Liver (tissue), 9 donors: ENCODE data around the gene TARBP1. TPM values are rescaled to one million over a fixed set of nuclear protein-coding genes. Genes with fewer than 3 reads are reported as not detected.

Experiments used
- DNase-seq: peaks from one replicate; pipeline ENCODE4 v3.0.0-alpha.2; 2017; ENCODE audit warnings: low spot score
- H3K27ac ChIP-seq, 2 donors: one replicate each; pipeline ENCODE4 v1.7.0; 2013; ENCODE audit warnings: inconsistent platforms in 2 of 2, low read length in 2 of 2, control low read depth in 1 of 2, low read depth in 1 of 2, mild to moderate bottlenecking in 1 of 2
- H3K27me3 ChIP-seq, 4 donors: one replicate each; pipeline versions ENCODE4 v1.6.1 to v1.7.0; 2013; ENCODE audit warnings: low read length in 3 of 4, inconsistent platforms in 1 of 4, mild to moderate bottlenecking in 1 of 4, moderate library complexity in 1 of 4; ENCODE audit not compliant: control insufficient read depth in 4 of 4, insufficient read depth in 4 of 4
- H3K36me3 ChIP-seq, 4 donors: one replicate each; pipeline versions ENCODE4 v1.6.1 to v1.7.0; 2013; ENCODE audit warnings: low read length in 3 of 4, mild to moderate bottlenecking in 3 of 4, low read depth in 1 of 4, moderate library complexity in 1 of 4; ENCODE audit not compliant: control insufficient read depth in 4 of 4, insufficient read depth in 3 of 4
- H3K4me1 ChIP-seq, 4 donors: one replicate each; pipeline versions ENCODE4 v1.6.1 to v1.7.0; 2013; ENCODE audit warnings: low read length in 3 of 4, mild to moderate bottlenecking in 3 of 4, moderate library complexity in 1 of 4; ENCODE audit not compliant: control insufficient read depth in 4 of 4, insufficient read depth in 4 of 4
- H3K4me3 ChIP-seq, 3 donors: one replicate each; pipeline versions ENCODE4 v1.6.1 to v1.7.0; 2013; ENCODE audit warnings: low read length in 3 of 3, control low read depth in 1 of 3, low read depth in 1 of 3, mild to moderate bottlenecking in 1 of 3
- H3K9ac ChIP-seq, 2 donors: one replicate each; pipeline ENCODE4 v1.7.0; 2013; ENCODE audit warnings: low read length in 2 of 2, mild to moderate bottlenecking in 2 of 2, moderate library complexity in 2 of 2, control low read depth in 1 of 2, low read depth in 1 of 2
- H3K9me3 ChIP-seq, 4 donors: one replicate each; pipeline versions ENCODE4 v1.6.1 to v1.7.0; 2013; ENCODE audit warnings: low read length in 3 of 4; ENCODE audit not compliant: control insufficient read depth in 4 of 4
- ATF3 ChIP-seq: IDR thresholded peaks from 2 replicates; pipeline ENCODE4 v1.6.1; 2016; ENCODE audit warnings: antibody characterized with exemption
- FOXA1 ChIP-seq: IDR thresholded peaks from 2 replicates; pipeline ENCODE4 v1.6.1; 2016; ENCODE audit warnings: antibody characterized with exemption
- FOXA2 ChIP-seq: IDR thresholded peaks from 2 replicates; pipeline ENCODE4 v1.6.1; 2016; ENCODE audit warnings: antibody characterized with exemption
- MAX ChIP-seq: IDR thresholded peaks from 2 replicates; pipeline ENCODE4 v1.6.1; 2016; ENCODE audit warnings: antibody characterized with exemption
- REST ChIP-seq: IDR thresholded peaks from 2 replicates; pipeline ENCODE4 v1.6.1; 2016; ENCODE audit warnings: antibody characterized with exemption, mild to moderate bottlenecking
- TAF1 ChIP-seq: conservative IDR thresholded peaks from 2 replicates; pipeline ENCODE4 v1.6.1; 2016; ENCODE audit warnings: antibody characterized with exemption, mild to moderate bottlenecking
- YY1 ChIP-seq: IDR thresholded peaks from 2 replicates; pipeline ENCODE4 v1.6.1; 2016; ENCODE audit warnings: antibody characterized with exemption, mild to moderate bottlenecking
- ZBTB33 ChIP-seq: IDR thresholded peaks from 2 replicates; pipeline ENCODE4 v1.6.1; 2016; ENCODE audit warnings: antibody characterized with exemption
- WGBS: extraction: QIAGEN DNeasy Blood & Tissue Kit; methylation state at CpG from one replicate; pipeline ENCODE4 v1.1.7; 2013; 5-methylcytosine and 5-hydroxymethylcytosine counted together
- polyA plus RNA-seq, 2 donors: library from polyadenylated mRNA; stranded (reverse) in 1 of 2; unstranded in 1 of 2; fragments of 200-250 nt in 1 of 2; fragments of >200 nt in 1 of 2; fragmentation: Nextera tagmentation in 1 of 2; extraction: Ambion mirVana in 1 of 2; gene quantifications; one replicate each; pipeline versions ENCODE4 v1.2.1 to v1.2.3, GENCODE V29; 2013 to 2015
- total RNA-seq, 2 donors: library from RNA; depleted of rRNA; stranded (reverse); fragments of >200 nt; gene quantifications; one replicate each; pipeline ENCODE4 v1.2.3, GENCODE V29; 2014
- donor health status: healthy.
- donor health status: healthy.
- donor health status: healthy.
- donor health status: healthy.
- donor health status: healthy.

The TARBP1 gene
- total and polyA plus RNA-seq, 4 donors = 4.1 to 17.6 (median 9.1) TPM

GRCh38 chr1:234427950-234428646 lies 50.9 kb downstream of the TARBP1 start:
- no peak overlapping the region for H3K4me3 ChIP-seq
- 94% methylated on average over 8 of the region's 8 CpGs for WGBS
- no peak overlapping the region for H3K27ac ChIP-seq
- no peaks in the 10 kb centered on the region for H3K9me3 ChIP-seq
- H3K27me3 ChIP-seq = no peaks in the 10 kb centered on the region
- no peak overlapping the region for H3K9ac ChIP-seq
- peaks cover 2 to 26% (median 13%) of the 10 kb centered on the region in 4 donors for H3K36me3 ChIP-seq
- H3K4me1 ChIP-seq = no peaks in the 10 kb centered on the region
- no peak for DNase-seq
- TF ChIP-seq TAF1 (no peak), ATF3 (no peak), MAX (no peak), ZBTB33 (no peak), REST (no peak), FOXA2 (no peak), FOXA1 (no peak)

- Histone ChIP-seq H3K4me3 (no peak overlapping the region), H3K9me3 (no peaks in the 10 kb centered on the region), H3K9ac (no peak overlapping the region), H3K27ac (no peak overlapping the region), H3K36me3 (peaks cover 0 to 4% (median 1%) of the 10 kb centered on the region in 4 donors), H3K27me3 (no peaks in the 10 kb centered on the region), H3K4me1 (no peaks in the 10 kb centered on the region)
- no peak for DNase-seq
- 93% methylated on average over 4 of the region's 4 CpGs for WGBS
- TF ChIP-seq REST = no peak
- no peak for TF ChIP-seq YY1
- no peak for TF ChIP-seq TAF1
Measured at GRCh38 chr1:234413990-234414389, 65.0 kb downstream of the TARBP1 start.
